ENCODE data around the gene SCD5.

DNA sequence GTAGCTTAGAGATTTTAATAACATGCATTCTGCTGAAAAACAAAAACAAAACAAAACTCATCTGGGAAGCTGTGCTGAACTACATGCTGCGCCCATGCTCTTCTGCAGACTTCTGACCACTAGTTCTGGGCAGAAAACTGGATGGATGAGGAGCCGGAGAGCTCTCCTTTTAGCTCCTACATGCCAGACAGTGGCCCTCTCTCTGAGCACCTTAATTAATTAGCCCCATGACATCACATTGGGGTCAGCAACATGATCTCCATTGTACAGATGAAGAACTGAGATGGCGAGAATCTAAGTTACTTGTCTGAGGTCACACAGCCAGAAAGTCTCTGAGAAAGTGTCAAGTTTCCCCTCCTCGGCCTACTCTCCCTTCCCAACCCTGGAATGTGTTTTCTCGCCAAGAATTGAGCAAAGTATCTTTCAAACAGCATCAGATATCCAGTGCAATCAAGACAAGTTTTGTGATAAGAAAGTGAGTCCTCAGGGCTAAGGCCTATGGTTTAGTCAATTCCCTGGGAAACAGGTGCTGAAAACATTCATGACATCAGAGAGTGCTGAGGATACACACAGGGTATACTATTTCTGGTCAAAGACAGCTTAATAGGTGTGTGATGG lies 21.6 kb downstream of the SCD5 start:
- TF ChIP-seq, protein P1, sequence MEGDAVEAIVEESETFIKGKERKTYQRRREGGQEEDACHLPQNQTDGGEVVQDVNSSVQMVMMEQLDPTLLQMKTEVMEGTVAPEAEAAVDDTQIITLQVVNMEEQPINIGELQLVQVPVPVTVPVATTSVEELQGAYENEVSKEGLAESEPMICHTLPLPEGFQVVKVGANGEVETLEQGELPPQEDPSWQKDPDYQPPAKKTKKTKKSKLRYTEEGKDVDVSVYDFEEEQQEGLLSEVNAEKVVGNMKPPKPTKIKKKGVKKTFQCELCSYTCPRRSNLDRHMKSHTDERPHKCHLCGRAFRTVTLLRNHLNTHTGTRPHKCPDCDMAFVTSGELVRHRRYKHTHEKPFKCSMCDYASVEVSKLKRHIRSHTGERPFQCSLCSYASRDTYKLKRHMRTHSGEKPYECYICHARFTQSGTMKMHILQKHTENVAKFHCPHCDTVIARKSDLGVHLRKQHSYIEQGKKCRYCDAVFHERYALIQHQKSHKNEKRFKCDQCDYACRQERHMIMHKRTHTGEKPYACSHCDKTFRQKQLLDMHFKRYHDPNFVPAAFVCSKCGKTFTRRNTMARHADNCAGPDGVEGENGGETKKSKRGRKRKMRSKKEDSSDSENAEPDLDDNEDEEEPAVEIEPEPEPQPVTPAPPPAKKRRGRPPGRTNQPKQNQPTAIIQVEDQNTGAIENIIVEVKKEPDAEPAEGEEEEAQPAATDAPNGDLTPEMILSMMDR (IDR thresholded peaks at IDR 0.05), result no peak
- no peak for TF ChIP-seq POLR2A (IDR thresholded peaks at IDR 0.05)
